SK-N-SH (cell line): ENCODE measurements around the gene LAMA1. TPM values are rescaled to one million over a fixed set of nuclear protein-coding genes. Genes with fewer than 3 reads are reported as not detected.

Source experiments
- CTCF ChIA-PET: fragments of 300-600, 350-600 bp; formaldehyde crosslinking; extraction: SDS; loops from one replicate; lab custom pipeline; 2021; lab: Yijun Ruan, JAX
- POLR2A ChIA-PET: fragments of 350-600 bp; sonication (Branson Sonifier 250); formaldehyde crosslinking; extraction: SDS; loops from one replicate; lab custom pipeline; 2020; ENCODE audit warnings: antibody characterized with exemption, inconsistent platforms; lab: Yijun Ruan, JAX
- DNase-seq: peaks from one replicate; pipeline ENCODE4 v3.0.0; 2012
- H2AFZ ChIP-seq: fragments of 200-600 bp; sonication (generic); 2 replicates; pipeline ENCODE4 v1.8.1; 2016; ENCODE audit warnings: antibody characterized with exemption, mild to moderate bottlenecking, low read depth
- H3F3A ChIP-seq: fragments of 200-600 bp; sonication (generic); replicated peaks from 2 replicates; pipeline ENCODE3; 2016; ENCODE audit warnings: antibody characterized with exemption, mild to moderate bottlenecking; ENCODE audit not compliant: insufficient read depth
- H3K27ac ChIP-seq, 2 experiments: fragments of 200-500 bp in 1 of 2; fragments of 200-600 bp in 1 of 2; sonication (Bioruptor generic) in 1 of 2; sonication (generic), shearing (Covaris generic) in 1 of 2; 2 replicates each; pipeline versions ENCODE4 v1.5.1 to v1.6.1; 2014 to 2016; ENCODE audit warnings: low read depth in 2 of 2, inconsistent platforms in 1 of 2, low read length in 1 of 2, mild to moderate bottlenecking in 1 of 2, mixed read lengths in 1 of 2
- H3K27me3 ChIP-seq: fragments of 200-600 bp; sonication (generic), shearing (Covaris generic); 2 replicates; pipeline ENCODE4 v1.6.1; 2016; ENCODE audit warnings: mixed run types; ENCODE audit not compliant: insufficient read depth
- H3K36me3 ChIP-seq, 2 experiments: fragments of 200-500 bp in 1 of 2; fragments of 200-600 bp in 1 of 2; sonication (Bioruptor generic) in 1 of 2; sonication (generic) in 1 of 2; replicated peaks in 1 of 2; 2 replicates each; pipeline versions ENCODE3 to v1.5.1; 2014 to 2016; ENCODE audit warnings: low read length in 1 of 2, mild to moderate bottlenecking in 1 of 2; ENCODE audit not compliant: insufficient read depth in 2 of 2, control insufficient read depth in 1 of 2
- H3K4me1 ChIP-seq, 2 experiments: fragments of 200-500 bp in 1 of 2; fragments of 200-600 bp in 1 of 2; sonication (Bioruptor generic) in 1 of 2; sonication (generic), shearing (Covaris generic) in 1 of 2; 2 replicates each; pipeline versions ENCODE4 v1.5.1 to v1.6.1; 2014 to 2016; ENCODE audit warnings: low read depth in 1 of 2, low read length in 1 of 2, mixed run types in 1 of 2; ENCODE audit not compliant: insufficient read depth in 2 of 2, control insufficient read depth in 1 of 2
- H3K4me2 ChIP-seq: fragments of 200-600 bp; sonication (generic), shearing (Covaris generic); 2 replicates; pipeline ENCODE4 v1.6.1; 2017; ENCODE audit warnings: mixed run types
- H3K4me3 ChIP-seq, 2 experiments: fragments of 200-500 bp in 1 of 2; fragments of 200-600 bp in 1 of 2; sonication (Bioruptor generic) in 1 of 2; sonication (generic), shearing (Covaris generic) in 1 of 2; 2 replicates each; pipeline versions ENCODE4 v1.5.1 to v1.8.1; 2014 to 2016; ENCODE audit warnings: low read depth in 2 of 2, inconsistent platforms in 1 of 2, low read length in 1 of 2, mild to moderate bottlenecking in 1 of 2, mixed read lengths in 1 of 2, moderate library complexity in 1 of 2
- H3K79me2 ChIP-seq: fragments of 200-600 bp; sonication (generic); 2 replicates; pipeline ENCODE4 v1.8.1; 2017; ENCODE audit warnings: mild to moderate bottlenecking; ENCODE audit not compliant: insufficient read depth
- H3K9ac ChIP-seq: fragments of 200-600 bp; sonication (generic); 2 replicates; pipeline ENCODE4 v1.6.1; 2017; ENCODE audit warnings: mixed run types
- H3K9me2 ChIP-seq: fragments of 200-600 bp; sonication (generic); 2 replicates; pipeline ENCODE4 v1.6.1; 2017; ENCODE audit warnings: mixed run types
- H3K9me3 ChIP-seq: fragments of 200-600 bp; sonication (generic); 2 replicates; pipeline ENCODE4 v1.6.1; 2017; ENCODE audit warnings: mixed run types, mild to moderate bottlenecking, moderate library complexity
- H4K20me1 ChIP-seq: fragments of 200-600 bp; sonication (generic); 2 replicates; pipeline ENCODE4 v1.6.1; 2017; ENCODE audit warnings: mild to moderate bottlenecking, mixed run types; ENCODE audit not compliant: insufficient read depth
- CHD2 ChIP-seq: fragments of 150-350 bp; IDR thresholded peaks from 2 replicates; pipeline ENCODE4 v1.6.1; 2018; ENCODE audit warnings: low read length; ENCODE audit not compliant: partially characterized antibody
- CTCF ChIP-seq: fragments of 200-600 bp; sonication (generic); IDR thresholded peaks from 2 replicates; pipeline ENCODE4 v1.6.1; 2017; ENCODE audit warnings: antibody characterized with exemption, mild to moderate bottlenecking, moderate library complexity
- ELF1 ChIP-seq: IDR thresholded peaks from 2 replicates; pipeline ENCODE4 v1.4.0; 2012
- FOXM1 ChIP-seq: IDR thresholded peaks from 2 replicates; pipeline ENCODE4 v1.4.0; 2012; ENCODE audit warnings: low read depth, mild to moderate bottlenecking
- GABPA ChIP-seq: IDR thresholded peaks from 2 replicates; pipeline ENCODE4 v1.4.0; 2012; ENCODE audit warnings: low read depth, mild to moderate bottlenecking
- JUND ChIP-seq: IDR thresholded peaks from 2 replicates; pipeline ENCODE4 v1.4.0; 2012
- MAX ChIP-seq: IDR thresholded peaks from 2 replicates; pipeline ENCODE4 v1.4.0; 2012; ENCODE audit warnings: low read depth
- MEF2A ChIP-seq: IDR thresholded peaks from 2 replicates; pipeline ENCODE4 v1.4.0; 2012; ENCODE audit warnings: low read depth, borderline replicate concordance
- NFIC ChIP-seq: IDR thresholded peaks from 2 replicates; pipeline ENCODE4 v1.4.0; 2012; ENCODE audit warnings: borderline replicate concordance
- PBX3 ChIP-seq: IDR thresholded peaks from 2 replicates; pipeline ENCODE4; 2012
- RAD21 ChIP-seq: IDR thresholded peaks from 2 replicates; pipeline ENCODE4 v1.6.1; 2012; ENCODE audit warnings: mild to moderate bottlenecking, low read length
- RCOR1 ChIP-seq: fragments of 150-350 bp; IDR thresholded peaks from 2 replicates; pipeline ENCODE4 v1.6.1; 2017; ENCODE audit warnings: antibody characterized with exemption, low read length
- RFX5 ChIP-seq: IDR thresholded peaks from 2 replicates; pipeline ENCODE4 v1.6.1; 2012; ENCODE audit warnings: mild to moderate bottlenecking, improper control_type of control experiment, low read length
- TCF12 ChIP-seq: IDR thresholded peaks from 2 replicates; pipeline ENCODE4 v1.4.0; 2012
- TEAD4 ChIP-seq: IDR thresholded peaks from 2 replicates; pipeline ENCODE4 v1.4.0; 2012; ENCODE audit warnings: mild to moderate bottlenecking, borderline replicate concordance; ENCODE audit not compliant: insufficient read depth
- YY1 ChIP-seq: IDR thresholded peaks from 2 replicates; pipeline ENCODE4 v1.4.0; 2012; ENCODE audit warnings: low read depth, mild to moderate bottlenecking
- ZBTB33 ChIP-seq: IDR thresholded peaks from 2 replicates; pipeline ENCODE4 v1.4.0; 2012; ENCODE audit warnings: low read depth, borderline replicate concordance
- WGBS: methylation state at CpG from one replicate; pipeline ENCODE4 v1.1.6; 2017; ENCODE audit warnings: low lambda C conversion rate; 5-methylcytosine and 5-hydroxymethylcytosine counted together
- polyA plus RNA-seq, 3 experiments: library from polyadenylated mRNA; depleted of rRNA; stranded (reverse); fragments of >200 nt; gene quantifications; 2 replicates each; pipeline ENCODE4 v1.2.3, GENCODE V29; 2012

Gene LAMA1
- polyA plus RNA-seq, 1 of the 3 experiments (the other 2 are of a cell fraction) = 0.07 TPM

- POLR2A ChIA-PET = no interaction called here
- Histone ChIP-seq H3K79me2 (no peaks in the 10 kb centered on the region), H3F3A (no peaks in the 10 kb centered on the region), H3K4me1 (no peaks in the 10 kb centered on the region), H3K4me2 (no peak overlapping the region), H3K9ac (no peak overlapping the region), H3K27ac (no peak overlapping the region), H2AFZ (no peak overlapping the region), H3K36me3 (no peaks in the 10 kb centered on the region), H3K9me3 (no peaks in the 10 kb centered on the region), H3K27me3 (no peaks in the 10 kb centered on the region), H4K20me1 (no peaks in the 10 kb centered on the region), H3K4me3 (no peak overlapping the region), H3K9me2 (no peaks in the 10 kb centered on the region)
- no peak for TF ChIP-seq RFX5
- no peak for TF ChIP-seq MAX
- TF ChIP-seq GABPA = no peak
- no peak for TF ChIP-seq PBX3
- no peak for DNase-seq
- WGBS = 38% methylated on average over 4 of the region's 4 CpGs
- CTCF ChIA-PET = no interaction called here
These were observed 163.1 kb downstream of the LAMA1 start for GRCh38 chr18:6954501-6954900.

GRCh38 chr18:6951336-6952090 lies 166.1 kb downstream of the LAMA1 start:
- Histone ChIP-seq H3K4me3 (no peak overlapping the region), H3K36me3 (no peaks in the 10 kb centered on the region), H3K9ac (no peak overlapping the region)
- TF ChIP-seq TEAD4 = no peak
- TF ChIP-seq, all 33 proteins: peak for 0
- WGBS = 60% methylated on average over 17 of the region's 17 CpGs
- no peaks in the 10 kb centered on the region for H3K4me1 ChIP-seq
- no peaks in the 10 kb centered on the region for H3K9me3 ChIP-seq
- H4K20me1 ChIP-seq = no peaks in the 10 kb centered on the region
- POLR2A ChIA-PET = no interaction called here
- H2AFZ ChIP-seq = no peak overlapping the region
- no peaks in the 10 kb centered on the region for H3K79me2 ChIP-seq
- no peaks in the 10 kb centered on the region for H3K27me3 ChIP-seq
- no peaks in the 10 kb centered on the region for H3F3A ChIP-seq
- CTCF ChIA-PET = interaction anchor here (0.9 to 1.1 kb wide), 2 partner anchors 32 to 285 kb away, joined by 3 read pairs; no protein-coding TSS in a partner anchor
- DNase-seq = no peak
- H3K9me2 ChIP-seq = no peaks in the 10 kb centered on the region
- no peak overlapping the region for H3K4me2 ChIP-seq
- H3K27ac ChIP-seq = no peak overlapping the region

GRCh38 chr18:6950641-6951040 lies 167.0 kb downstream of the LAMA1 start:
- no peaks in the 10 kb centered on the region for H3K9me2 ChIP-seq
- H3K27ac ChIP-seq = no peak overlapping the region
- no peak overlapping the region for H2AFZ ChIP-seq
- H3K9me3 ChIP-seq = no peaks in the 10 kb centered on the region
- H3K4me3 ChIP-seq = no peak overlapping the region
- POLR2A ChIA-PET = no interaction called here
- WGBS = 67% methylated on average over 14 of the region's 14 CpGs
- no peak overlapping the region for H3K9ac ChIP-seq
- H3K4me1 ChIP-seq = no peaks in the 10 kb centered on the region
- CTCF ChIA-PET = interaction anchor here (0.6 kb wide), 1 partner anchor 35 kb away, joined by 3 read pairs; no protein-coding TSS in a partner anchor
- no peaks in the 10 kb centered on the region for H3F3A ChIP-seq
- DNase-seq = no peak
- H3K4me2 ChIP-seq = no peak overlapping the region
- no peaks in the 10 kb centered on the region for H3K79me2 ChIP-seq
- no peaks in the 10 kb centered on the region for H3K27me3 ChIP-seq
- no peaks in the 10 kb centered on the region for H4K20me1 ChIP-seq
- no peaks in the 10 kb centered on the region for H3K36me3 ChIP-seq
- TF ChIP-seq MEF2A (no peak), NFIC (no peak), ZBTB33 (no peak), PBX3 (no peak), RCOR1 (no peak), RAD21 (no peak), CHD2 (no peak), JUND (no peak), ELF1 (no peak), CTCF (no peak), TCF12 (no peak), YY1 (no peak), FOXM1 (no peak)
